H9 (cell line): ENCODE measurements around the gene MITF. TPM values are rescaled to one million over a fixed set of nuclear protein-coding genes. Genes with fewer than 3 reads are reported as not detected.

Experiments used
- DNase-seq: peaks from one replicate; pipeline ENCODE4 v3.0.0-alpha.2; 2017
- H2AFZ ChIP-seq: one replicate; pipeline ENCODE4 v1.6.1; 2013; ENCODE audit warnings: mild to moderate bottlenecking, low read length, control low read depth, moderate library complexity
- H2AK5ac ChIP-seq: 2 replicates; pipeline ENCODE4 v1.6.1; 2013; ENCODE audit warnings: low read length, control low read depth, mixed read lengths; ENCODE audit not compliant: insufficient read length
- H2BK120ac ChIP-seq: one replicate; pipeline ENCODE4 v1.6.1; 2013; ENCODE audit warnings: low read depth, mild to moderate bottlenecking, low read length, control low read depth, inconsistent platforms; ENCODE audit not compliant: poor library complexity, severe bottlenecking
- H2BK12ac ChIP-seq: 2 replicates; pipeline ENCODE4 v1.6.1; 2013; ENCODE audit warnings: low read length, control low read depth, mixed read lengths, low read depth; ENCODE audit not compliant: insufficient read length
- H2BK15ac ChIP-seq: 2 replicates; pipeline ENCODE4 v1.6.1; 2013; ENCODE audit warnings: low read depth, low read length, control low read depth
- H2BK20ac ChIP-seq: one replicate; pipeline ENCODE4 v1.6.1; 2013; ENCODE audit warnings: low read depth, mild to moderate bottlenecking, low read length, control low read depth, inconsistent platforms; ENCODE audit not compliant: poor library complexity, severe bottlenecking
- H2BK5ac ChIP-seq: 2 replicates; pipeline ENCODE4 v1.6.1; 2013; ENCODE audit warnings: low read length, control low read depth, mixed read lengths; ENCODE audit not compliant: insufficient read length
- H3K14ac ChIP-seq: 2 replicates; pipeline ENCODE4 v1.6.1; 2013; ENCODE audit warnings: low read length, control low read depth; ENCODE audit not compliant: insufficient read depth
- H3K18ac ChIP-seq: 2 replicates; pipeline ENCODE4 v1.6.1; 2013; ENCODE audit warnings: low read depth, mild to moderate bottlenecking, mixed read lengths, low read length, control low read depth; ENCODE audit not compliant: insufficient read length
- H3K23ac ChIP-seq: 2 replicates; pipeline ENCODE4 v1.6.1; 2013; ENCODE audit warnings: low read length, control low read depth, mixed read lengths, low read depth; ENCODE audit not compliant: insufficient read length
- H3K23me2 ChIP-seq: 2 replicates; pipeline ENCODE4 v1.6.1; 2013; ENCODE audit warnings: low read depth, mild to moderate bottlenecking, mixed read lengths, low read length, control low read depth; ENCODE audit not compliant: insufficient read length, poor library complexity, severe bottlenecking
- H3K27ac ChIP-seq: 2 replicates; pipeline ENCODE4 v1.5.1; 2013; ENCODE audit warnings: low read length, control low read depth, mixed read lengths, low read depth; ENCODE audit not compliant: insufficient read length
- H3K27me3 ChIP-seq: 2 replicates; pipeline ENCODE4 v1.6.1; 2013; ENCODE audit warnings: low read length, control low read depth, inconsistent platforms; ENCODE audit not compliant: insufficient read depth
- H3K4ac ChIP-seq: 2 replicates; pipeline ENCODE4 v1.6.1; 2013; ENCODE audit warnings: low read depth, mild to moderate bottlenecking, control low read depth, inconsistent platforms, low read length, moderate library complexity
- H3K4me1 ChIP-seq: 2 replicates; pipeline ENCODE4 v1.6.1; 2013; ENCODE audit warnings: low read length, control low read depth, inconsistent platforms; ENCODE audit not compliant: insufficient read depth
- H3K4me2 ChIP-seq: 2 replicates; pipeline ENCODE4 v1.6.1; 2013; ENCODE audit warnings: low read length, control low read depth, mixed read lengths; ENCODE audit not compliant: insufficient read length, insufficient read depth
- H3K56ac ChIP-seq: 2 replicates; pipeline ENCODE4 v1.6.1; 2013; ENCODE audit warnings: low read depth, mild to moderate bottlenecking, mixed read lengths, low read length, control low read depth; ENCODE audit not compliant: insufficient read length
- H3K79me1 ChIP-seq: 2 replicates; pipeline ENCODE4 v1.6.1; 2013; ENCODE audit warnings: low read depth, mild to moderate bottlenecking, moderate library complexity, low read length, control low read depth, inconsistent platforms; ENCODE audit not compliant: insufficient read depth, poor library complexity, severe bottlenecking
- H3K79me2 ChIP-seq: 2 replicates; pipeline ENCODE4 v1.6.1; 2013; ENCODE audit warnings: low read length, control low read depth, inconsistent platforms; ENCODE audit not compliant: insufficient read depth
- H3K9ac ChIP-seq: 2 replicates; pipeline ENCODE4 v1.6.1; 2013; ENCODE audit warnings: low read length, control low read depth, mixed read lengths; ENCODE audit not compliant: insufficient read length; ENCODE audit errors: extremely low read depth
- H3K9me3 ChIP-seq: one replicate; pipeline ENCODE4 v1.6.1; 2013; ENCODE audit warnings: low read depth, low read length, inconsistent platforms; ENCODE audit not compliant: control insufficient read depth
- H3T11ph ChIP-seq: one replicate; pipeline ENCODE4 v1.6.1; 2013; ENCODE audit warnings: mild to moderate bottlenecking, low read length, control low read depth, inconsistent platforms
- H4K20me1 ChIP-seq: one replicate; pipeline ENCODE4 v1.6.1; 2013; ENCODE audit not compliant: control insufficient read depth, insufficient read length, insufficient read depth
- H4K5ac ChIP-seq: 2 replicates; pipeline ENCODE4 v1.6.1; 2013; ENCODE audit warnings: low read depth, mild to moderate bottlenecking, mixed read lengths, low read length, control low read depth; ENCODE audit not compliant: insufficient read length
- H4K8ac ChIP-seq: replicated peaks from 2 replicates; pipeline ENCODE4 v1.6.1; 2013; ENCODE audit warnings: low read length, control low read depth, mixed read lengths, low read depth; ENCODE audit not compliant: insufficient read length
- H4K91ac ChIP-seq: 2 replicates; pipeline ENCODE4 v1.6.1; 2013; ENCODE audit warnings: low read depth, mild to moderate bottlenecking, moderate library complexity, mixed read lengths, low read length, control low read depth; ENCODE audit not compliant: insufficient read length
- H3K27ac Mint-ChIP-seq, 3 experiments: 2 replicates in 2 of 3; 3 replicates in 1 of 3; pipeline ENCODE4 v1.8.0; 2020 to 2021; ENCODE audit warnings: mixed read lengths in 3 of 3, mild to moderate bottlenecking in 1 of 3, moderate library complexity in 1 of 3
- H3K27me3 Mint-ChIP-seq: 2 replicates; pipeline ENCODE4 v1.8.0; 2021; ENCODE audit warnings: low read depth, mild to moderate bottlenecking, moderate library complexity, mixed read lengths
- H3K36me3 Mint-ChIP-seq, 3 experiments: 2 replicates in 2 of 3; 3 replicates in 1 of 3; pipeline ENCODE4 v1.8.0; 2020 to 2021; ENCODE audit warnings: low read depth in 3 of 3, mixed read lengths in 3 of 3; ENCODE audit not compliant: insufficient read depth in 1 of 3
- H3K4me1 Mint-ChIP-seq, 2 experiments: 2 replicates each; pipeline ENCODE4 v1.8.0; 2020; ENCODE audit warnings: mixed read lengths in 2 of 2
- H3K4me3 Mint-ChIP-seq, 2 experiments: 2 replicates in 1 of 2; 3 replicates in 1 of 2; pipeline ENCODE4 v1.8.0; 2020 to 2021; ENCODE audit warnings: mild to moderate bottlenecking in 2 of 2, mixed read lengths in 2 of 2, moderate library complexity in 1 of 2
- H3K9me3 Mint-ChIP-seq, 2 experiments: 2 replicates in 1 of 2; 3 replicates in 1 of 2; pipeline ENCODE4 v1.8.0; 2020; ENCODE audit warnings: mild to moderate bottlenecking in 2 of 2, mixed read lengths in 2 of 2, moderate library complexity in 1 of 2
- WGBS: extraction: QIAGEN DNeasy Blood & Tissue Kit; methylation state at CpG from one replicate; pipeline ENCODE4 v1.1.7; 2013; ENCODE audit warnings: missing lambda C conversion rate, low lambda C conversion rate, mixed read lengths; ENCODE audit not compliant: insufficient read length; ENCODE audit errors: extremely low coverage; 5-methylcytosine and 5-hydroxymethylcytosine counted together
- total RNA-seq: library from RNA; stranded (reverse); gene quantifications from 2 replicates; pipeline ENCODE4 v1.2.1, GENCODE V29; 2021
- TF ChIP-seq, protein P1 (sequence below): fragments of 200-600 bp; sonication (generic); conservative IDR thresholded peaks from 3 replicates; pipeline ENCODE4 v1.8.0; 2021; ENCODE audit warnings: antibody characterized with exemption, mild to moderate bottlenecking

MITF gene
- total RNA-seq, 1 experiment from 2014 or later: 0.81 TPM

DNA sequence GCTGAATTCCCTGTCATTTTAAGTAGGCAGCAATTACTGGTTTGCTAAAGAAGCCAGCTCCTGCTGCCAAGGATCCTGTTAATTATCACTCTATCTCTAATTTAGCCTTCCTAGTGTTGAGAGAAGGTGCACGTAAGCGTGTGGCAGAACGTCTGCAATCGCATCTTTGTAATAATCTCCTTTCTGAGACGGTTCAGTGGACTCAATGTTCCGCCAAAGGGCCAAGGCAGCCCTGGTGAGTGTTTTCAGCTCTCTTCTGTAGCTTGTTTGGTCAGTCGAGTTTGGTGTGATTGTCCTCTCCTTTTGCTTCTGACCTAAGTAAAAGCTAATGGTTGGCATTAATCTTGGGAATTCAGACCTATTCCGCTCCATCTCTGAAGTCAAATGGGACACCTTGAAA, 24.2 kb downstream of the MITF start:
- H3K27me3 ChIP-seq: no peaks in the 10 kb centered on the region
- H2AK5ac ChIP-seq: no peak overlapping the region
- H3K36me3 Mint-ChIP-seq: no peaks in the 10 kb centered on the region
- no peak overlapping the region for H2AFZ ChIP-seq
- H2BK20ac ChIP-seq: no peak overlapping the region
- H4K8ac ChIP-seq: no peak overlapping the region
- H3K4me1 ChIP-seq: no peaks in the 10 kb centered on the region
- H3K9ac ChIP-seq: no peak overlapping the region
- H3K9me3 Mint-ChIP-seq: no peaks in the 10 kb centered on the region
- TF ChIP-seq, protein P1, sequence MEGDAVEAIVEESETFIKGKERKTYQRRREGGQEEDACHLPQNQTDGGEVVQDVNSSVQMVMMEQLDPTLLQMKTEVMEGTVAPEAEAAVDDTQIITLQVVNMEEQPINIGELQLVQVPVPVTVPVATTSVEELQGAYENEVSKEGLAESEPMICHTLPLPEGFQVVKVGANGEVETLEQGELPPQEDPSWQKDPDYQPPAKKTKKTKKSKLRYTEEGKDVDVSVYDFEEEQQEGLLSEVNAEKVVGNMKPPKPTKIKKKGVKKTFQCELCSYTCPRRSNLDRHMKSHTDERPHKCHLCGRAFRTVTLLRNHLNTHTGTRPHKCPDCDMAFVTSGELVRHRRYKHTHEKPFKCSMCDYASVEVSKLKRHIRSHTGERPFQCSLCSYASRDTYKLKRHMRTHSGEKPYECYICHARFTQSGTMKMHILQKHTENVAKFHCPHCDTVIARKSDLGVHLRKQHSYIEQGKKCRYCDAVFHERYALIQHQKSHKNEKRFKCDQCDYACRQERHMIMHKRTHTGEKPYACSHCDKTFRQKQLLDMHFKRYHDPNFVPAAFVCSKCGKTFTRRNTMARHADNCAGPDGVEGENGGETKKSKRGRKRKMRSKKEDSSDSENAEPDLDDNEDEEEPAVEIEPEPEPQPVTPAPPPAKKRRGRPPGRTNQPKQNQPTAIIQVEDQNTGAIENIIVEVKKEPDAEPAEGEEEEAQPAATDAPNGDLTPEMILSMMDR: no peak
- no peak overlapping the region for H3T11ph ChIP-seq
- H3K18ac ChIP-seq: no peak overlapping the region
- no peak overlapping the region for H2BK15ac ChIP-seq
- WGBS: no CpG with 5 or more reads among the region's 8 CpGs
- no peak overlapping the region for H3K27ac ChIP-seq
- no peak overlapping the region for H2BK5ac ChIP-seq
- no peak overlapping the region for H3K4ac ChIP-seq
- H3K23me2 ChIP-seq: no peaks in the 10 kb centered on the region
- no peaks in the 10 kb centered on the region for H3K79me1 ChIP-seq
- H3K27ac Mint-ChIP-seq: no peak overlapping the region
- no peak for DNase-seq
- H3K56ac ChIP-seq: no peak overlapping the region
- no peak overlapping the region for H4K5ac ChIP-seq
- H3K9me3 ChIP-seq: no peaks in the 10 kb centered on the region
- H3K79me2 ChIP-seq: no peaks in the 10 kb centered on the region
- no peaks in the 10 kb centered on the region; a peak in 1 of 4 replicates for H3K4me1 Mint-ChIP-seq
- peaks cover 3% of the 10 kb centered on the region; the same call in 1 of the 2 replicates for H3K27me3 Mint-ChIP-seq
- no peak overlapping the region for H3K14ac ChIP-seq
- H3K23ac ChIP-seq: no peak overlapping the region
- H2BK12ac ChIP-seq: no peak overlapping the region
- no peak overlapping the region for H2BK120ac ChIP-seq
- no peaks in the 10 kb centered on the region for H4K20me1 ChIP-seq
- H4K91ac ChIP-seq: no peak overlapping the region
- no peak overlapping the region for H3K4me2 ChIP-seq
- H3K4me3 Mint-ChIP-seq: no peak overlapping the region
